ENCODE data around the gene KAT5.

DNA sequence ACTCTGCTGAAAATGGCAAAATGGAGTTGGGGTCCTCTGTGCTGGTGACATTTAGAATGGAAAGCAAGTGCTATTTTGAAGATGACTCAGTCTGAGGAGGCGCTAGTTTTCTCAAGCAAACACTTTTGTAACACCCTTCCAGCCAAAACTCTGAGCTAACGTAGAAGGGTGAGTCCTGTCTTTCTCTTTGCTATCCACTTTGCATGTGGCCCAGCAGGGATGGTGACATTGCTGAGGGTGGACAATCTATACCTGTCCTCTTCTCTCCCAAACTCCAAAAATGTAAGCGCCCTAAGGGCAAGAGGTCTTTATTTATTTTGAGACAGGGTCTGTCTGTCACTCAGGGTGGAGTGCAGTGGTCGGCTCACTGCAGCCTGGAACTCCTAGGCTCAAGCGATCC is 3.6 kb upstream of the KAT5 start:
- TF ChIP-seq, protein P1, sequence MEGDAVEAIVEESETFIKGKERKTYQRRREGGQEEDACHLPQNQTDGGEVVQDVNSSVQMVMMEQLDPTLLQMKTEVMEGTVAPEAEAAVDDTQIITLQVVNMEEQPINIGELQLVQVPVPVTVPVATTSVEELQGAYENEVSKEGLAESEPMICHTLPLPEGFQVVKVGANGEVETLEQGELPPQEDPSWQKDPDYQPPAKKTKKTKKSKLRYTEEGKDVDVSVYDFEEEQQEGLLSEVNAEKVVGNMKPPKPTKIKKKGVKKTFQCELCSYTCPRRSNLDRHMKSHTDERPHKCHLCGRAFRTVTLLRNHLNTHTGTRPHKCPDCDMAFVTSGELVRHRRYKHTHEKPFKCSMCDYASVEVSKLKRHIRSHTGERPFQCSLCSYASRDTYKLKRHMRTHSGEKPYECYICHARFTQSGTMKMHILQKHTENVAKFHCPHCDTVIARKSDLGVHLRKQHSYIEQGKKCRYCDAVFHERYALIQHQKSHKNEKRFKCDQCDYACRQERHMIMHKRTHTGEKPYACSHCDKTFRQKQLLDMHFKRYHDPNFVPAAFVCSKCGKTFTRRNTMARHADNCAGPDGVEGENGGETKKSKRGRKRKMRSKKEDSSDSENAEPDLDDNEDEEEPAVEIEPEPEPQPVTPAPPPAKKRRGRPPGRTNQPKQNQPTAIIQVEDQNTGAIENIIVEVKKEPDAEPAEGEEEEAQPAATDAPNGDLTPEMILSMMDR (IDR thresholded peaks at IDR 0.05; ENCODE audit: insufficient read depth, low read length, poor library complexity, severe bottlenecking), result no peak
- no peak for TF ChIP-seq EZH2phosphoT487 (conservative IDR thresholded peaks at IDR 0.05; ENCODE audit: low read length)

Measured in SU-DHL-6 (cell line).